ENCODE results near the gene CASK.
"Not testable (repeated sequence)": the region's sequence is repeated elsewhere in the genome, so short reads cannot be mapped to it uniquely, and the experiment has no call there.

CASK gene

GRCh38 chrX:41608244-41608643 lies 315.1 kb downstream of the CASK start:
- no peak for DNase-seq

DNA sequence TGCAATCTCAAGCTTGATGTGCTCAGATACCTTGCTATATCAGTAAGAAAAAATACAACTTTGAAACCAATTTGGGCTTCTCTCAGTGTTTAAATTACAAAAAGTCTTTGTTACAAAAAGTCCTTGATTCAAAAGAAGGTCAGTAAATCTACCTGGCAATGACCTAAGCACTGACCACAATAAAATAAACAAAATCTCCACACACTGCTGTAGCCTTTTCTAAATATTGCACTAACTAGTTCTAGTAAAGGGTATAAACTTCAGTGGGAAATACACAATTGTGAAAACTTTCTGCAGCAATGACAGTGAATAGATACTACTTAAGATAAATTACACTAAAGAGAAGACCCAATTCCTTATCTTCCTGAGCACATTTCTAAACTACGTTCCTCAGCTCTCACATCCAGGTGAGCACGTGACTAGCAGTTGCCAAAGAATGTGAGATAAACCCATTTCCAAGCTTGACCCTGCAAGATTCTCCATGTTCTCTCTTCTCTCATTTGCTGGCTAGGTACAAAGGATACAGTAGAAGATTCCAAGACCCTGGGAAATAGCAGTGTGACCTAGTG lies 316.0 kb downstream of the CASK start:
- DNase-seq: no peak

- not testable (repeated sequence) for DNase-seq
Measured at GRCh38 chrX:41606057-41606456, 317.3 kb downstream of the CASK start.

- DNase-seq: no peak
Measured at GRCh38 chrX:41604766-41605543, 318.4 kb downstream of the CASK start.

- DNase-seq: peak; percentile 6
Measured at GRCh38 chrX:41604177-41604576, 319.2 kb downstream of the CASK start.

DNA sequence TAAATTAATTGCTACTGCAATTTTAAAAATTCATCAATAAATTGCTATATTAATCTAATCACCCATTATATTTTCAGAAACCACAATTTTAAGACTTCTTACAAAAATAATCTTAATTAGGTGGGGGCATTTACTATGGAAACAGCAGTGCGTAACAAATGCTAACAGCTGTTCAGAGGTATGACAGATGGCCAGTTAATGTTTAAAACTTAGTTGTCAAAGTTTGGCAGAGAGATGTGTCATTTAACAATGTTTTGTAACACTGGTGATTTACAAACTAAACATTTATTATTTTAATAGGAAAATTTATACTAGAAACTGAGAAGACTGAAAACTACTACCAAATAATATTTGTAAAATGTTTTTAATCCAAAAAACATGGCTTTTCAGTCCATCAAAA lies 319.8 kb downstream of the CASK start:
- peak; percentile 34 for DNase-seq

- DNase-seq: no peak
Measured at GRCh38 chrX:41602816-41603345, 320.5 kb downstream of the CASK start.

DNA sequence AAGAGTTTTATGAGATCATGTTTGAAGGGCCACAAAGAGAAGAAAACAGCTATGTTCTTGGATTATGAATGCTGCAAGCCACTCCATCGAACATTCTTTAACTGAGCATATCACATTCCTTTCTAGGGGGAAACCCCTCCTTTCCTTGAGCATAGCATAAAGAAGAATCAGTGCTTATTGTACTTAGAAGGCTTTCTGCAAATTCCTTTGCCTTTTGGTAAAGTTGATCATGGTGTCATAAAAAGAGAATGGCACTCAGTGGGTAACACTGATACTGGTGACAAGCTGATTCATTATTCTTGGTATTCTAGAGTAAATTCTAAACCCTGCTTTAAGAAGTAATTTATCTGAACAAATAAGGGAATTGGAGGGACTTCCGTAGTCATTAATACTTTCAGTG lies 323.1 kb downstream of the CASK start:
- no peak for DNase-seq

GRCh38 chrX:41599507-41599906 lies 323.8 kb downstream of the CASK start:
- peak; percentile 50 for DNase-seq

DNA sequence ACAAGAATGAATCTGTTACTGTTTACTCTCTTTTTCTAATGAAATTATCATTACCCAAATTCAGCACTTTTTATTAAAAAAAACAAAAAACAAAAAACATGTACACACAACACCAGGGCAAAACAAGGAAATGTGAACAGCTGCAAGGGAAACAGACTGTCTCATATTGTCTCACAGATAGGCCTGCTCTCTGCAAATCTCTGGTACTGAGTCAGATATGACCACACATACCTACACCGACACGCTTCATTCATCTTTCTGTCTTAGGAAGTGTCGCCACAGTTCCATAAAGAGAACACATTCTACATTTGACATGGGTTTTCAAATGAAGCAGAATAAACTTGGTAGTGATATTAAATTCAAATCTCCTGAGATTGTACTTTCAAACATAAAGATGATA lies 326.8 kb downstream of the CASK start:
- DNase-seq: no peak

- DNase-seq: no peak
Measured at GRCh38 chrX:41594634-41595033, 328.7 kb downstream of the CASK start.

- DNase-seq: no peak
Measured at GRCh38 chrX:41591906-41592305, 331.4 kb downstream of the CASK start.

DNA sequence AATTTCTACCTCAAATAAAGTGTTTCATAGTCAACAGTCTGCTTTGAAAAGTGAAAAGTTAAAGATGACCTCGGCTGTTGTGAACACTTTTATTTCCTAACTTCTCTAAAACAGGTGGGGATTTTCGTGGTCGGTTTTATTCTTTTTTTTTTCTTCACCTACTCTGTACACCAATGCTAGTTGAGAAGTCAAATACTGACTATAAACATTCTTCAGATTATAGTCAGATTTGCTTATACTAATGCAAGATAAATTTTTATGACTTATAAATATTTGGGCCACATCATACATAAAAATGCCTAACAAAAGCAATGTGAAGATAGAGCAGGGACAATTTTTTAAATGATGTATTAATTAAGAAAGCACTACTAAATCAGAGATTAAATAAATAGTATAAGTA lies 332.7 kb downstream of the CASK start:
- no peak for DNase-seq

DNA sequence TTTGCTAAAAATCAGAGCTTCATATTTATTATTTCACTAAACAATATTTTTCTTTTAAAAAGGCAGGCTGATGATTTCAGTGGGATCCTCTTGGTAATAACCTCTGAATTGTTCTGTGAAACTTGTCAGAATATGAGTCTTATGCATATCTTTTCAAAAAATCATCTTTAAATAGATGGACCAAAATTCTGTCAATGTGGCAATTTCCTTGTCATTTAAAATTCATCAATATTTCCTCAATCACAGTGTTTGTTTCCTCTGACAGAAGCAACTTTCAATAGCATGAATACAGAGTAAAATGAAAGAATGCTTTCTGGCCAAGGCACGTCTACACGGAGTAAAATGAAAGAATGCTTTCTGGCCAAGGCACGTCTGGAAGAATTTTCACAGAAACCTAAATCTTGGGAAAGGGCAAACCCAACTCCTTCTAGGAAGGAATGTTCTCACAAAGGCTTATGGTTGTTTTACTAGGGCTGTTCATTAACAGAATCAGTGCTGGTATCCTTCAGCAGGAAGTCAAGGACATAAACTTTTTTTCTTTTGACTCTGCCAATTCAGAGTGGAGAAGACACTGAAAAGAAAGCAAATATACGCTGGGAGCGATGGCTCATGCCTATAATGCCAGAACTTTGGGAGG lies 333.6 kb downstream of the CASK start:
- DNase-seq: no peak

DNA sequence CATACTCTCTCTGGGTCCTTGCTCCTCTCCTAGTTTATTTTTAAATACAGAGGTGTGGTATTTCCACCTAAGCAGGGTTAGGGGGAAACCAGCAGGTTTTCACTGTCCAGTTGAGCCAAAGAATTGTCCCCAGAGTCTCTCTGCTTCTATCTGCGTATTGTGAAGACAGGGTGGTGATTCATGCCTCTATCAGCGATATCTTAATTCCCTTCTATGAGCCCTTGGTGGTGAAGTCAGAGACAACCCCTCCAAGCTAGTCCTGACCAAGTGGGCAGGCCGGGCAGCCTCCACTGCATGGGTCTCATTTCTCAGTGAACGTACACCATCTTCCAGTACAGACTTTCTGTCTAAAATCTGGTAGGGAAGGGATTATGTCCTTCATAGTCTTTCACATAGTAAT lies 335.1 kb downstream of the CASK start:
- no peak for DNase-seq

GRCh38 chrX:41580423-41581064 lies 342.8 kb downstream of the CASK start:
- DNase-seq: no peak

GRCh38 chrX:41563876-41564275 lies 359.5 kb downstream of the CASK start:
- DNase-seq: no peak

- DNase-seq: no peak
Measured at GRCh38 chrX:41561045-41561444, 362.3 kb downstream of the CASK start.

GRCh38 chrX:41559235-41560052 lies 363.9 kb downstream of the CASK start:
- no peak for DNase-seq

DNA sequence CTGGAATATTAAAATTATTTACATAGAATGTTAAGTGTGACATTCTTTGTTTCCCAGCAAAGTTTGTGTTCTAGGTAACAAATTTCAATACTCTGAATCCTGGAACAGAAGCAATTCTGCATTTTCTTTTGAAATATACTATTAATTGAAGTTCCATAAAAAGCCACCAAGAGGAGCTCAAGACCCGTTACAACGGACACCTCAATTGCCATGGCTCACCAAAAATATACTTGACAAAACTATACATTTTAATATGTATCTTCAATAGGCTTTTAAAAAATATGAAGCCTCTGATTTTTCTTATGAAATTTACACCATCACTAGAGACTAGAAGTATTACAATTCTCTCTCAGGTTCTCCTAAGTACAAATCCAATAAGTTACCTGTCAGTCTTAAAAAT lies 364.8 kb downstream of the CASK start:
- peak; percentile 1 for DNase-seq

DNA sequence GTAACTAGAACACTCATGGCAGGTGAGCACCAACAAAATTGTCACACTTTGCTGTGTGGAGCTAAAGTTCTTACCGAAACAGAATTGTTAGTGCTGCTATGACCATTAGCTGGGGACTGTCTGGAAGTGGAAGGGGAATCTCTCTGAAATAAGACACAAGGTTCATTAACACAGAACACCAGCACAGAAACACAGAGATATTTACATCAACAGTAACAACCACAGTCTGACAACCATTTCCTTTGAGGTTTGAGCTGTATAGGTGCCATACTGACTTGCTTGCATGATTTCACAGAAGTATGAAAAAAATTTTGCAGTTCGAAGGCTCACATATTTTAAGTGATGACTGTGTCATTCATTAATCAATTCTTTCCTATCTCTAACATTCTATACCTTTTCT lies 366.4 kb downstream of the CASK start:
- no peak for DNase-seq

DNA sequence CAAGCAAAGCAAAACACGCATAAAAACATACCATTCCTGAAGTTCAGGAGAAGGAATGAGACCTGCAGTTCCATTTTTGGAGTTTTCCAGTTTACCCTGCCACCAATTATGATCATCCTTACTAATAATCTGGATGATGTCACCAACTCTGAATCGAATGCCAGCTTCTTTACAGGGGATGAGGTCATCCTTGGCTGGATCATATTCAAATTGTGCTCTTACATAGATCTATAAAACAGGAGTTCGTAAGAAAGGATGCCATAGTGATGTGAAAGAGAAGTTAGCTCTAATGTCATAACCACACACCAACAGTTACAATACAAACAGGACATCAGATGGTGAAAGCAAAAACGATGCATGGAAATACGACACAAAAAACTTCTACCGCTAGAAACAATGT lies 369.7 kb downstream of the CASK start:
- DNase-seq: no peak

GRCh38 chrX:41548411-41548810 lies 374.9 kb downstream of the CASK start:
- no peak for DNase-seq

Data from NCI-H82 (cell line).